ENCODE data around the gene RPS26. TPM values are rescaled to one million over a fixed set of nuclear protein-coding genes. Genes with fewer than 3 reads are reported as not detected.
A peak's percentile ranks its signal among the peaks of the same experiment; 100 is the strongest.

RPS26 gene
- total and polyA plus RNA-seq, 9 of the 15 experiments (the other 6 are each of a cell fraction or from before 2014, with no cell fraction given), result 70.2 to 1,589 (median 852) TPM

DNA sequence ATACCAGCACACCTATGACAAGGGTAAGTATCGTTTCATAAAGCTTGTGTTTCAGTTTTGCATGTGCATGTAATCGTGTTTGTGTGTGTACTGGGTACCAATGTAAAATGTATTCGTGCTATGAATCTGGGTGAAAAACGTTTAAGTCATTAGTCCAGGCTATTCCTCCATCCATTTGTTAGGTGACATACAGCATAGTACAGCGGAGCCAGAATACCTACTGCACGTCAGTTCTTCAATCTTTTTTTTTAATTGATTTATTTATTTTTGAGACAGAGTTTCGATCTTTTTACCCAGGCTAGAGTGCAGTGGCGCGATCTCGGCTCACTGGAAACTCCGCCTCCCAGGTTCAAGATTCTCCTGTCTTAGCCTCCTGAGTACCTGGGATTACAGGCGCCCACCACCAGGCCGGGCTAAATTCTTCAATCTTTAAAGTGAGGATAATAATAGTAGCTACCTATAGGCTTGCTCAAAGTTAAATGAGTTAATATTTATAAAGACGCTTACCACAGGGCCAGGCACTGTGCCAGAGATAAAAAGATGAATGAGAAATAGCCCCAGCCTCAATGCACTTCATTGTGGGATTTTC, 661 bp upstream of the RPS26 start (continued):
- TF ChIP-seq ZNF316 (IDR thresholded peaks at IDR 0.05), result no peak
- peak; percentile 7; the same call in 1 of the 2 replicates for TF ChIP-seq NBN (IDR thresholded peaks at IDR 0.05; ENCODE audit: low read depth)
- 0 out of 2 replicates have a peak, but pooled peaks have one; percentile 61 for TF ChIP-seq ADNP (tag; IDR thresholded peaks at IDR 0.05)
- 0 out of 4 replicates have a peak, but pooled peaks of 1 of the 2 experiments have one; percentile 8 for TF ChIP-seq SRF (CRISPR knock-in tag; IDR thresholded peaks at IDR 0.05)
- TF ChIP-seq, protein P1, sequence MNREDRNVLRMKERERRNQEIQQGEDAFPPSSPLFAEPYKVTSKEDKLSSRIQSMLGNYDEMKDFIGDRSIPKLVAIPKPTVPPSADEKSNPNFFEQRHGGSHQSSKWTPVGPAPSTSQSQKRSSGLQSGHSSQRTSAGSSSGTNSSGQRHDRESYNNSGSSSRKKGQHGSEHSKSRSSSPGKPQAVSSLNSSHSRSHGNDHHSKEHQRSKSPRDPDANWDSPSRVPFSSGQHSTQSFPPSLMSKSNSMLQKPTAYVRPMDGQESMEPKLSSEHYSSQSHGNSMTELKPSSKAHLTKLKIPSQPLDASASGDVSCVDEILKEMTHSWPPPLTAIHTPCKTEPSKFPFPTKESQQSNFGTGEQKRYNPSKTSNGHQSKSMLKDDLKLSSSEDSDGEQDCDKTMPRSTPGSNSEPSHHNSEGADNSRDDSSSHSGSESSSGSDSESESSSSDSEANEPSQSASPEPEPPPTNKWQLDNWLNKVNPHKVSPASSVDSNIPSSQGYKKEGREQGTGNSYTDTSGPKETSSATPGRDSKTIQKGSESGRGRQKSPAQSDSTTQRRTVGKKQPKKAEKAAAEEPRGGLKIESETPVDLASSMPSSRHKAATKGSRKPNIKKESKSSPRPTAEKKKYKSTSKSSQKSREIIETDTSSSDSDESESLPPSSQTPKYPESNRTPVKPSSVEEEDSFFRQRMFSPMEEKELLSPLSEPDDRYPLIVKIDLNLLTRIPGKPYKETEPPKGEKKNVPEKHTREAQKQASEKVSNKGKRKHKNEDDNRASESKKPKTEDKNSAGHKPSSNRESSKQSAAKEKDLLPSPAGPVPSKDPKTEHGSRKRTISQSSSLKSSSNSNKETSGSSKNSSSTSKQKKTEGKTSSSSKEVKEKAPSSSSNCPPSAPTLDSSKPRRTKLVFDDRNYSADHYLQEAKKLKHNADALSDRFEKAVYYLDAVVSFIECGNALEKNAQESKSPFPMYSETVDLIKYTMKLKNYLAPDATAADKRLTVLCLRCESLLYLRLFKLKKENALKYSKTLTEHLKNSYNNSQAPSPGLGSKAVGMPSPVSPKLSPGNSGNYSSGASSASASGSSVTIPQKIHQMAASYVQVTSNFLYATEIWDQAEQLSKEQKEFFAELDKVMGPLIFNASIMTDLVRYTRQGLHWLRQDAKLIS (CRISPR knock-in tag; IDR thresholded peaks at IDR 0.05), result 0 out of 2 replicates have a peak, but pooled peaks have one; percentile 13
- no peak for TF ChIP-seq HDAC6 (IDR thresholded peaks at IDR 0.05; ENCODE audit: low read depth, low read length)
- 0 out of 2 replicates have a peak, but pooled peaks have one; percentile 16 for TF ChIP-seq BACH1 (tag; IDR thresholded peaks at IDR 0.05)
- TF ChIP-seq ARID2 (IDR thresholded peaks at IDR 0.05), result 0 out of 2 replicates have a peak, but pooled peaks have one; percentile 20
